ENCODE results near the gene ZSCAN10.

ZSCAN10 gene

DNA sequence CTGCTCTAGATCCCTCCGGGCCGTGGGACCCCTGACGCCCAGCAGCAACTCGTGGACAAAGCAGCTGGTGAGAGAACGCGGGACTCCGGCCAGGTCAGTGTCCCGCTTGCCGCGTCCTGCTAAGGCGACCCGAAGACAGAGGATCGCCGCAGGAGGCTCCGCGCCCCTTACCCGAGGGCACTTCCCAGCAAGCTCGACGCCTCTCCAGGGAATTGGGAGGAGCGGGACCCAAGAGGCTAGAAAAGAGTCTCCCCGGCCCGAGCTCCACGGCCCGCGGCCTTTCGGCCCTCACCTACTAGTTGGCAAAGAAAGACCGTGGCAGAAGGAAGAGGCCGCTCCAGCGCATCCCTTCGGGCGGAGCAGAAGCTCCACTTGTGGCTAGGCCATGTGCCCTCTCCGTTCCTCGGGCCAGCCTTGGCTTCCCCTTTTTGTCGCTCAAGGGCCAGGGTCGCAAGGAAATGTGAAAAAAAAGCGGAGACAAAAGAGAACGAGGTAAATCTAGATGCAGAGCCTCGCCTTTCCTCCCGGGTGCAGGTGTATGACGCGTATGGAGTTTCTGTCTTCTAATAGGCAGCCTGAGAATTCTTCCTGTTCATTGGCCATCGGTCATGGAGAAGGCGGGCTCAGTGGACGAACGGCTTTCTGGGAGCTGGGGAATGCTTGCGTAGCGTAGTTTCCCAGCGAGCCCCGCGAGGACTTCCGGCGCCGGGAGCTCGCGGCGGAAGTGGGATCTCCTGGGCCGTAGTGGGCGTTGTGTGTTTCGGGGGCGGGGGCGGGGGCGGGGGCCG, 35.4 kb upstream of the ZSCAN10 start, which contains the start of gene ZNF213:
Gene ZNF213 (plus strand): TSS at position 692 of the 788 bp plus-strand sequence. CDS start 2,252 bp downstream, outside the sequence.
- peak; percentile 98 for DNase-seq (ENCODE audit: low spot score)

DNA sequence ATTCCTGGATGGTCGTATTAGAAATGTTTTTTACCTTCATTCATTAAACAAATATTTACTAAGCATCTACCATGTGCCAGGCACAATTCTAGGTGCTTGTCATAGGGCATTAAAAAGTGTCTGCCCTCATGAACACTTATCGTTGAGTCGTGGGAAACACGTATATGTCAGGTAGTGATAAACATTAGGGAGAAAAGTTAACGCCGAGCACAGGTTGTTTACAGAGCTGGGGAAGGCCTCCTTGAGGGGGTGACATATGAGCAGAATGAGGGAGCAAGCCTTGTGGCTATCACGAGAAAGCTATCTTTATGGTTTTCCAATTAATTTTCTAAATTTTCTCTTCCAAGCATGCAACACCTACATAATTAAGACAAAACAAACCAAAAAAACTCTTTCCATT, 34.8 kb upstream of the ZSCAN10 start:
- DNase-seq (ENCODE audit: low spot score), result no peak

DNA sequence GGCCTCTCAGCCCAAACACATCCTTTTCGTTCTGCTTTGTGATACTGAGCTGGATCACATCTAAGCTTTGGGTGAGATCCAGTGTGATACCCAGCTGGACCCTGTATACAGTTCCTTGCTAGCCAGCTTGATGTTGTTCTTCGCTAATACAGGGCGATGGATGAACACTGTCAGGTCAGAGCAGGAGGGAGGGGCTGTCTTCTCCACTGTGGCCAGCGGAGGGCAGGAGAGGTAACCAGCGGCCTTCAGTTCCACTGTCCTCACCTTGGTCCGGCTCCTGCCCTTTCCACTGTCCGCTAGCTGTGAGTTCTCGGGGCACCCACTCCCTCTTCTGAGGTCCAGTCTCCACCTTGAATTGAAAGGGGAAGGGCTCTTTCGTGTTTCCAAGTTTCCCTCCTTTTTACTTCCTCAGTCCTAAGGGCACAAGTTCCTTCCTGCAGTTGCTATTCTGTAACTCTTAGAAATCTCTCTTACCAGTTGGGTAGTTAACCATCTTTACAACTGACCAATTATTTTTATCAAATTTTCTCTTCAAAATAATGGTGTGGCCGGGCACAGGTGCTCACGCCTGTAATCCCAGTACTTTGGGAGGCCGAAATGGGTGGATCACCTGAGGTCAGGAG, 32.8 kb upstream of the ZSCAN10 start:
- peak; percentile 34 for DNase-seq (ENCODE audit: low spot score)

DNA sequence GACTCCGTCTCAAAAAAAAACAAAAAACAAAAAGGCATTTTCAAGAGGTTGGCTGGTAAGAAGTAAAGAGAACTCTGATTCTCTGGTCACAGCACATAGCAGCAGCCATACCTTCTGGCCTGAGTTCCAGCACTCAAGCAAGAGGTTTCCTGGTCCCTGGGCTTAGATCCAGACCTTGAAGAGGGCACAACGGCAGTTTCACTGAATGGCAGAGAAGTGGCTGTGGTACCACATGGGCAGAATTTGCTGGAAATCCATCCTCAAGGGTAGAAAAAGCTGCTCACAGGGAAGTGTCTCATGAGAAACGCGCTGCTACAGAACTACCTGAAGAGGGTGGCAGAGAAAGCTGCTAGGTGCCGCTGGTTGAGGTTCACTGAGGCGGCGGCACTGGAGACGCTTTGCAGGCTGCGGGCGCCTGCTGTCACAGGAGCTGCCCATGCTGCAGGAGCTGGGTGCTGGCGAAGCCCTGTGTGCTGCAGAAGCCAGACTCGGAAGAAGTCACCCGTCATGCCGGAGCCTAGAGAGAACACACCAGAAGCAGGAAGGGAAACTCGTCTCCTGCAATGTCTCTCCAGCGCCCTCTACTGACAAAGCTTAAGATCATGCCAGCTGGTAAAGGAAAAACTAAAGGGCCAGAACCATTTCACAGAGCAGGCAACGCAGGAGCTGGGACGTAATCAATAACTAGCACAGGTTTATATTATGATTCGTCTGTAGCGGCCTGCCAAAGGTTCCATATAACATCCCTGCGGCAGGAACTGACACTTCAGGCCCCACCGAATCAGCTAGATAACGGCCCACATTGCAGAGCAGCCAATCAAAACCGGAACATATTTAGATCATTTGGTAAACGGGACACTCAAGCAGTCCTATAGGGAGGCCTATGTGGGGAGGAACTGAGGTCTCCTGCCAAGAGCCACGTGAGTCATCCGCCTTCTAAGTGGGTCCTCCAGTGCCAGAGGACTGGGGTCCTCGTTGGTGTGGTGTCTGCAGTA, 30.3 kb upstream of the ZSCAN10 start:
- DNase-seq (ENCODE audit: low spot score), result peak; percentile 77

DNA sequence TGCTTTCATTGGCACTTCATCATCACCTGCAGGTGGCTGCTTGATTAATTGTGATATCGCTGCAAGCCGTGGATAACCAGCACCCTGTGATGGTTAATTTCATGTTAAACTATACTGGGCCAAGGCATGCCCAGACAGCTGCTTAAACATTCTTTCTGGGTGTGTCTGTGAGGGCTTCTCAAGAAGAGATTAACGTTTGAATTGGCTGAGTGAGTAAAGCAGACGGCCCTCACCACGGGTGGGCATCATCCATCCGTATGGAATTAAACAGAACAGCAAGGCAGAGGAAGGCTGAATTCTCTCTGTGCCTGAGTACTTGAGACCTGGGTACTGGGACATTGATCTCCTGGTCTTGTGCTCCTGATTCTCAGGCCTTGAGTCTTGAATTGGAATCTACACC, 28.7 kb upstream of the ZSCAN10 start:
- no peak for DNase-seq (ENCODE audit: low spot score)

DNA sequence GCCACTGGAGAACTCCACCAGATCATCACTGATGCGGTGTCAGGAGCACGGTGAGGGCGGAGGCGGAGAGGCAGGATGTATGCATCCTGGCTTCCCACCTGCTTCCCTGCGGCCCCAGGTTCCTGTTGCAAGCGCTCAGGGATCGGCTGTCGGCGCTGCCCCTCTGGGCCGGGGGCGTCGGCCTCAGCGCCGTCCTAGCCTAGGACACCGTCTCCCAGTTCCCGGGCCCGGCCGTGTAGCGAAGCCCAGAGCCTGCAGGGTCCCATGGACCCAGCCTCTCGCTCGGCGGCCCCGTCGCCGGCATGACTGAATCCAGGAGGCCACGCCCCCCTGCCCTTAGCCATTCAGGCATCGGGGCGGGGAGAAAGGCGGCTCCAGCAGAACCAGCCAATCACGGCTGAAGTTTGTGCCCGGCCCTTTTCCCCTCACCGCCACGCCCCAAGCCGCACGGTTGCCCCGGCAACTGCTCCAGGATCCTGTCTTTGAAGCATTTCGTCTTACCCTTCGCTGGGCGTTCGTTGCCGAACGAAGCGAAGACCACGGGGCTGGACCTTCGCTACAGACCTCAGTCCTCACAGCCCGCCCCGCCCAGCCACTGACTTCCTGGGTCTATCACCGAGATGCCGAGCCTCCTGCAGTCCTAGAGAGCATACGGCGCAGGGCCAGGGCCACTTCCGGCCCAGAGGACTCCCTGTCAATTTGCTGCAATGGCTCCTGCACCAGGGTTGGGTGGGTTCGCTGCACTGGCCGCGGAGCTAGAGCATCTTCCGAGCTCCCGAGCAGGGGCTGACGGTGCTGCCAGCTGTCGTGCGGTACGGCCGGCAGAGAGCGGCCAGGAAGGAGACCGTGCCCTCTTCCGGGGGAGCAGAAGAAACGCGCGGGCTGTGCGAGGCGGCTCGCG, 25.1 kb upstream of the ZSCAN10 start:
- peak; percentile 97 for DNase-seq (ENCODE audit: low spot score)

DNA sequence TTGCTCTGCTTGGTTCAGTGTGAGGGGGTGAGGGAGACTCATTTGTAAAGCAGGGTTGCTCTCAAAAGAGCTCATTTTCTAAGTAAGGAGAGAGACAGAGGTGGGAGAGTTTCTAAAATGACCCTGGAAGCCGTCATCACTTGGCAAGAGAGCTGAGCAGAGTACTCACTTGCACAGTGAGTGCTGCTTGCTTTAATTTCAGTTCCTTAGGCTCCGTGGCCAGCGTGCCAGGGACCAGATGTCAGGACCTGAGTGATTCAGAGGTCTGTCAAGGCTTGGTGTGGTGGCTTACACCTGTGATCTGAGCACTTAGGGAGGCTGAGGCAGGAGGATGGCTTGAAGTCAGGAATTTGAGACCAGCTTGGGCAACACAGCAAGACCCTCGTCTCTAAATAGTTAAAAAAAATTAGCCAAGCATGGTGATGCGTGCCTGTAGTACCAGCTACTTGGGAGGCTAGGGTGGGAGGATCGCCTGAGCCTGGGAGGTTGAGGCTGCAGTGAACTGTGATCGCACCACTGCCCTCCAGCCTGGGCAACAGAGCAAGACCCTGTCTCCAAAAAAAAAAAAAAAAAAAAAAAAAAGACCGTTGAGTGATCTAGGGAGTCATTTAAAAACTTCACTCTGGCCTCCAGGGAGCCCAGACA, 24.0 kb upstream of the ZSCAN10 start:
- no peak for DNase-seq (ENCODE audit: low spot score)

DNA sequence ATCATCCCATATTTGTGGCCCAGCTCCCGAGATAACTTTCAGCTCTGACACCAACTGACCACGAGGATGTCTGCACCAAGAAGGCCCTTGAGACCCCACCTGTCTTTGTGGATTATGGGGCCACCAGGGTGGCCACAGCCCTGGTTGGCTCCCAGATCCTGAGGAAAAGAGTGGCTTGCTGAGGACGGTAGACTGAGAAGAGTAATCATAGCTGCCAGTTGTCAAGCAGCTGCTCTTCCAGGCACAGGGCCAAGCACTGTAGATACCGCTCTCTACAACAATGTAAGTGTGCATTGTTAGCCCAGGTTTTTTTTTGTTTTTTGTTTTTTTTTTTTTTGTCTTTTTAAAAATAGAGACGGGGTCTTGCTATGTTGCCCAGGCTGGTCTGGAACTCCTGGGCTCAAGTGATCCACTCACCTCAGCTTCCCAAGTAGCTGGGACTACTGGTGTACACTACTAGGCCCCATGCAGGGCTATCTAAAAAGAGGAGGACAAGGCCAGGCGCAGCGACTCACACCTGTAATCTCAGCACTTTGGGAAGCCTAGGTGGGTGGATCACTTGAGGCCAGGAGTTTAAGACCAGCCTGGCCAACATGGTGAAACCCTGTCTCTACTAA, 22.9 kb upstream of the ZSCAN10 start:
- DNase-seq (ENCODE audit: low spot score), result no peak

DNA sequence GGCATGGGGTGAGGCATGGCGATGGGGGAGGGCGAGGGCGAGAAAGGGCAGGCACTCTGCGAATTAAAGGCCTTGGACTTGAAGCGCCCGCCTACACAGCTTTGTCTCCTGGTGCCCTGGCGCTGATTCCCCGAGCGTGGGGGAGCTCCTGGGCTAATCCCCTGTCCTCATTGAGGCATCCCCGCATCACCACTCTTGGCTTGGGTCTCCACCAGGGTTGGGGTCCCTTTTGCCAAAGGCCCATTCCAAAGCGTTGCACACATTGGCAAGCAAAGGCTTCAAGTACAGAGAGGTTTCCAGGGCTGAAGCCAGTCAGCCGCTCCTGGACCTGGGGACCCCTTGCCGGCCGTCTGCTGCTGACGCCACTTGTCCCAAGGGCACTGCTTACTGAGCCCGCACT, 21.3 kb upstream of the ZSCAN10 start:
- no peak for DNase-seq (ENCODE audit: low spot score)

DNA sequence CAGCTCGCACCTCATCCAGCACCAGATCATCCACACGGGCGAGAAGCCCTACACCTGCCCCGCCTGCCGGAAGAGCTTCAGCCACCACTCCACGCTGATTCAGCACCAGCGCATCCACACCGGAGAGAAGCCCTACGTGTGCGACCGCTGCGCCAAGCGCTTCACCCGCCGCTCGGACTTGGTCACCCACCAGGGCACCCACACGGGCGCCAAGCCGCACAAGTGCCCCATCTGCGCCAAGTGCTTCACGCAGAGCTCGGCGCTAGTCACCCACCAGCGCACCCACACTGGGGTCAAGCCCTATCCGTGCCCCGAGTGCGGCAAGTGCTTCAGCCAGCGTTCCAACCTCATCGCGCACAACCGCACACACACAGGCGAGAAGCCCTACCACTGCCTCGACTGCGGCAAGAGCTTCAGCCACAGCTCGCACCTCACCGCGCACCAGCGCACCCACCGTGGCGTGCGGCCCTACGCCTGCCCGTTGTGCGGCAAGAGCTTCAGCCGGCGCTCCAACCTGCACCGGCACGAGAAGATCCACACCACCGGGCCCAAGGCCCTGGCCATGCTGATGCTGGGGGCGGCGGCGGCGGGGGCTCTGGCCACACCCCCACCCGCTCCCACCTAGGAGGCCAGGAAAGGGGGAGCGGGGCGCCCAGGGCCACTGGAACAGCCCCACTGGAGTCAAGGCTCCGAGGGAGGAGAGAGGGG, 20.8 kb upstream of the ZSCAN10 start:
- no peak for DNase-seq (ENCODE audit: low spot score)

DNA sequence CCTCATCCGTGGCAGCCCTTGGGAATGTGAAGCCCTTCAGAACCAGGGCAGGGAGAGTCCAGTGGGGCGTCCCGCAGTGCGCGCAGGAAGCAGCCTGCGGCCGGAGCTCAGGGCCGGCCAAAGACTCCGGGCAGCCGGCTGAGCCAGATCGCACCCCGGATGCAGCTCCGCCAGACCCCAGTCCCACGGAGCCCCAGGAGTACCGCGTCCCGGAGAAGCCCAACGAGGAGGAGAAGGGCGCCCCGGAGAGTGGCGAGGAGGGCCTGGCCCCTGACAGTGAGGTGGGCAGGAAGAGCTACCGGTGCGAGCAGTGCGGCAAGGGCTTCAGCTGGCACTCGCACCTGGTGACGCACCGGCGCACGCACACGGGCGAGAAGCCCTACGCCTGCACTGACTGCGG, 20.2 kb upstream of the ZSCAN10 start:
- DNase-seq (ENCODE audit: low spot score), result no peak

DNA sequence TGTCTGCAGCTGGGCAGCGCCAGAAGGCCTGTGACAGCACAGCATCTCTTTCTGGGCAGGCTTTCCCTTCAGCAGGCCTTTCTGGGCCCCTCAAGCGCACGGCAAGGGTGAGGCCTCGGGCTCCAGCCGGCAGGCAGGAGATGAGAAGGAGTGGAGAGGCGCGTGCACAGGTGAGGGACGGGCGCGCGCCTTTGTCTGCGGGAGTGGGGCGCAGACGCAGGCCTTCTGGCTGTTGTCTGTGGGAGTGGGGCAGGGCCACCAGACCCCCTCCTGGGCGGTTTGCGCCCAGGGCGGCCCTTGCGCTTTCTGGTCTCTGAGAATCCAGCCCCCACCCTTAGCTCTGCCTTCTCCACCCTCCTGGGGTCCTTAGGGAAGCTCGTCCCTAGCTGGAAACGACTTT, 19.8 kb upstream of the ZSCAN10 start:
- DNase-seq (ENCODE audit: low spot score), result no peak

DNA sequence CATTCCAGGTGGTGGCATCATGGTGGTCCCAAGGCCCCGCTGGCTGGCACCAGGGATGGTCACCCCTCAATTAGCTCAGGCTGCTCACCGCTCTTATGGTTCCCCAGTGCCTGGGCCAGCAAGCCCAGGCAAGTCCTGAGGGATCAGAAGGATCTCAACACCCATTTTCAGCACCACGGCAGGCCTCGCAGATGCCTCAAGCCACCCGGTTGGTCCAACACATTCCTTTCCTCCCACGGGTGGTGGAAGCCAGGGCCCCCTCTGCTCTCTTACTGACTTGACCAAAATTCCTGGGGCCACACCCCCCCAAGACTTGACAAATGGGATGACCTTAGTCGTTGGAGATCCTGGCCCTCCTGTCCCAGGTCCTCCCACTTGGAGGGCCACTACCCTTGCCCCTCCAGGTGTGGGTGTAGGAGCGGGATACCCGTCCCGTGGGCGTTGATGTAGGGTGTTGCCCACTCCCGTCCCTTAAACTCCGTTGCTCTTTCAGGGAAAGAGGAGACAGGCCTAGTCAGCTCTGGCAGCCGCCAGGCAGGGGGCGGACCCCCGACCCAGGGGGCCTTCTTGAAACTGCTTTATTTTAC, 19.2 kb upstream of the ZSCAN10 start:
- DNase-seq (ENCODE audit: low spot score), result no peak

DNA sequence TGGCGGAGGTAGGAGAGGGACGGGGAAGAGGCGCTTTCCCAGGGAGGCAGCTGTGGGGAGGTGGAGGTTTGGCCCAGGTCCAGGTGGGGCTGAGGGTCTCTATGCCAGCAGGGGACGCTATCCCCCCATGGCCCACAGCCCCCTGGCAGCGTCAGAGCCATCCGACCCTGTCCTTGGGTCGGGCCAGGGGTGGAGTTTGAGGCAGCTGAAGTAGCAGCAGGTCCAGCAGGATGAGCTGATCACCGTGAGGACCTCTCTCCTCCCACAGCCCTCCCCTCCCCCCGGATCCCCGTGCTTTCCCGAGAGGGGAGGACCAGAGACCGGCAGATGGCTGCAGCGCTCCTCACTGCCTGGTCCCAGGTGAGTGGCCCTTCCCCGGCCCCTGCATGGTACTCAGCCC, 16.5 kb upstream of the ZSCAN10 start:
- no peak for DNase-seq (ENCODE audit: low spot score)

DNA sequence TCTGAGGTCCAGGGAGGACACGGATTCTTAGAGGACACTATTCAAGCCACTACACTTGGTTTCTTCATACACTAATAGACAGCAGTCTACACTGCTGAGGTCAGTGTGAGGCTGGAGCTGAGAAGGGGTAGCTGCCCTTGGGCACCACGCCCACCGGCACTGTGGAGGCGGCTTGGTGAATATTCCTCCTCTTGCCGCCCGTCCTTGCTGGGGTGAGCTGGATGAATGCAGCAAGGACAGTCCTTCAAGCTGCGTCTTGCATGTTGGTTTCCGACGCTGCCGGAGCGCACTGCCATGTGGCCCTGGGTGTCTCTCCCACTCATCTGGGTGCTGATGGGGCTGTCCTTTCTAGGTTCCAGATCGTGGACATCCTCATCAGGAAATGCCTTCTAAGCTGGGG, 15.9 kb upstream of the ZSCAN10 start:
- no peak for DNase-seq (ENCODE audit: low spot score)

DNA sequence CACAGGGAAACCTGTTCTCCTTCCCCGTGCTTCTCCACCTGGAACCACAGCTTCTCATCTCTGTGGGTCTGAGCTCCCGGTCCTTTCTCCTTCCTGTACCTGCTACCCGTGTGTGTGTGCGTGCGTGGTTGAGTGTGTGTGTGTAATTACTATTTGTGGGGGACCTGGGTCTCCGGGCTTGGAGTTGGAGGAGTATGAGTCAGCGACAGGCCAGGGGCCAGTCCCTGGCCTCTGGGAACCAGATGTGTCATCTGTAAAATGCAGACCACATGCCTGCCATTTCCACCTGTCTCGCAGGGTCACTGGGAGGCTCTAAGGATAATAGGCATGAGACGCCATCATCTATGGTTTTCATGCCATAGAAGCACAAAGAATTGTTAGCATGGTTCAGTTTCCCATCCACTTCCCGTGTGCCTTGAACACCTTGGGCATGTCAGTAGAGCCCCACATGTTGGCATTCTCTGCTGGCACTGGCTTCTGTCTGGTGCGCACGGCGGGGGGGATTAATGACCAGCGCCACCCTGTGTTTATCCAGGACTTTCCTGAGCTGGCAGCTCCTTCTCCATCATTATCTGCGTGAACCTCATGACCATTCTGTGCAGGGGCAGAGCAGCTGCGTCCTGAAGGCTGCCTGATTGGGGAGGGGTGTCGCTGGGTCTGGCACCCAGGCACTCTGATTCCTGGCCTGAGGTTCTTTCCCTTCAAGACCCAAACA, 14.8 kb upstream of the ZSCAN10 start:
- no peak for DNase-seq (ENCODE audit: low spot score)

DNA sequence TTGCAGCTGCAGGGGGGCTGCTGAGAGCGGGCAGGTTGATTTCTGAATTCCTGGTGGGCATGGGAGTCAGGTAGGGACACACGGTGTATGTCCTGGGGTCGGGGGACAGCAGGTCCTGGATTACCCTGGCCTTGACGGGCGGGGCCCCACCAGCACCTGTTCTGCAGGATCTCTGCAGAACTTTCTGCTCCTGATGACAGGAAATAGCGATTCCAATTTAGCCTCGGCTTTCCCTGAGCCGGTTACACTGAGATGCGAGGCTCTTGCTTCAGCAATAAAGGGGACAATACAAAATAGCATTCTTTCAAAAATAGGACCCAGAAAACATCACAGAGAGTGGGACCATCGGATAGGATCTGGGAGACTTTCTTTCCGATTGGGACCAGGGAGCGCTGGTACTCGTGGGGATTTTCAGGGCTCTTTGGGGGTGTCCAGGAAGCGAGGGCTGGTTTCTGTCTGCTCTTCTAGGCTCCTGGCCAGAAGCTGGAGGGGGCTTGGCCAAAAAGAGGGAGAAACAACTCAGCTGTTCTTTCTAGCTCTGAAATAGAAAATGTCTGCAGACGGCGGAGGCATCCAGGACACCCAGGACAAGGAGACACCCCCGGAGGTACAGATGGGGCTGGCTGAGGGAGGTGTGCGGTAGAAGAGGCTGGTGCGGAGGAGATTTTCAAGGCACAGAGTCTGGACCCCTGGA, 13.9 kb upstream of the ZSCAN10 start:
- no peak for DNase-seq (ENCODE audit: low spot score)

All from LoVo (cell line).